KBM-7 (cell line): Measurements from ENCODE around the gene MAGI2.
"Not testable (repeated sequence)": the region's sequence is repeated elsewhere in the genome, so short reads cannot be mapped to it uniquely, and the experiment has no call there.

Experiments
- DNase-seq: peaks from one replicate; pipeline ENCODE4 v3.0.0-alpha.2; 2015
- in situ Hi-C: fragments of 300-500 bp; cut with MboI; formaldehyde crosslinking; loops from 2 replicates; pipeline ENCODE4 v1.14.3; 2020; ENCODE audit warnings: low sequenced_read_pairs, low pct_unique_long_range_greater_than_20kb, mixed read lengths

The MAGI2 gene

DNA sequence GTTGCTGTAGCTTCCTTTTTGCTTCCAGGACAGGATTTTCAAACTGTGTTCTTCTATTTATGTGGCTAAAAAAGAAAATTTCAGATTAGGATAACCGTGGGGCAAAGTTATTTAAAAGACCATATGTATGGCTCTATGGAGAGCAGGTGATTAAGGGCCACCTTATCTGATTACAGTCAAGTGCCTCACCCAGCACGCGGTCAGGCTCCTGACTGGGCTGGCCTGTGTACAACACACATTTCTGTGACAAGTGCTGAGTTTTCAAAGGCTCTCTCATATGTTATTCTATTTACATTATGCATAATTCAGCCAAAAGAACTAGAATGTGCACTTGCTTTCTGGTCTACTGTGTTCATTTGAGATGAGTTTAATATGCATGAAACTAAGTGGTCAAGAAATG lies 1107.5 kb downstream of the MAGI2 start:
- DNase-seq, result no peak
- in situ Hi-C loops, result no loop called here

DNA sequence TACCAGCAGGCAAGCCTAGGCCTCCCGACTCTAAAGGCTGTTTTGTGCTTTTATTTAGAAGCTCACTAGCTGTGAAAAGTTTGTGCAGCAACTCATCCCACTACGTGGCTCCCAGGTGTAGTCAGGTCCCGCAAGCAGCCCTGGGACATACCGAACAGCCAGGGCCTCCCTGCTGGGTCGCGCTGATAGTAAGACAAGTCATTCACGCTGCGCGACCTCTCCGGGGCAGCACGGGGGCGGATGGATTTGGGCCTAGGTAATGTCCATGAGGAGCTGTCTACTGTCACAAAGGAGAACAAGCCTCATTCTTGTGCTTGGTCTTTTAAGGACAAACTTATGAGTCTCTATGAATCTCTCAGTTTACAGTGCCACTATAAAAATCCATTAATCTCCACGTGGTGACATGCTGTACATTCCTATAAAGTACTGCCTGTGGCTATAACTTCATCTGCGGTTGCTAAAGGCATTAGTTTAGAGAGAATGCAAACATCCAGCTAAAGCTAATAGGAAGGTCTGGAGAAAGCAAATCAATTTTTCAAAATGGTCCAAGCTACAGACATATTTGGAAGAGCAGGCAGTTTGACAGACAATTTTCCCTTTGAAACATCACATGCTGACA lies 1108.1 kb downstream of the MAGI2 start:
- no peak for DNase-seq
- in situ Hi-C loops, result no loop called here

DNA sequence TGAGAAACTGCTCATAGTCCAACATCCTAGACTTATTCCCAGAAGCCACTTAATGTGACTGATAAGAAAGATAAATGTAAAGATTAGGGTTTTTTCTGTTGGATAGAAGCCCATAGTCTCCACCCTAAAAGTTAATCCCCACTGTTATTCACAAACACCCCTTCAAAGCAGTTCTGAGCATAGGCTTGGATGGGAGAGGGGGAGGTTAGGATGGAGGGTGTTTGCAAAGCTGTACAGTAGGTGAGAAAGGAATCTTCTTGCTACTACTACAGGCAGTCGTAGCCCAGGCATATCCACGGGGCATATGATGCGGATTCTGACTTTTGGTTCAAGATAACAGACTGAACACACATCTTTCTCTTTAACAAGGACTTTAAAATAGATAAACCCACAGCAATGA lies 1119.0 kb downstream of the MAGI2 start:
- no peak for DNase-seq
- in situ Hi-C loops, result no loop called here

DNA sequence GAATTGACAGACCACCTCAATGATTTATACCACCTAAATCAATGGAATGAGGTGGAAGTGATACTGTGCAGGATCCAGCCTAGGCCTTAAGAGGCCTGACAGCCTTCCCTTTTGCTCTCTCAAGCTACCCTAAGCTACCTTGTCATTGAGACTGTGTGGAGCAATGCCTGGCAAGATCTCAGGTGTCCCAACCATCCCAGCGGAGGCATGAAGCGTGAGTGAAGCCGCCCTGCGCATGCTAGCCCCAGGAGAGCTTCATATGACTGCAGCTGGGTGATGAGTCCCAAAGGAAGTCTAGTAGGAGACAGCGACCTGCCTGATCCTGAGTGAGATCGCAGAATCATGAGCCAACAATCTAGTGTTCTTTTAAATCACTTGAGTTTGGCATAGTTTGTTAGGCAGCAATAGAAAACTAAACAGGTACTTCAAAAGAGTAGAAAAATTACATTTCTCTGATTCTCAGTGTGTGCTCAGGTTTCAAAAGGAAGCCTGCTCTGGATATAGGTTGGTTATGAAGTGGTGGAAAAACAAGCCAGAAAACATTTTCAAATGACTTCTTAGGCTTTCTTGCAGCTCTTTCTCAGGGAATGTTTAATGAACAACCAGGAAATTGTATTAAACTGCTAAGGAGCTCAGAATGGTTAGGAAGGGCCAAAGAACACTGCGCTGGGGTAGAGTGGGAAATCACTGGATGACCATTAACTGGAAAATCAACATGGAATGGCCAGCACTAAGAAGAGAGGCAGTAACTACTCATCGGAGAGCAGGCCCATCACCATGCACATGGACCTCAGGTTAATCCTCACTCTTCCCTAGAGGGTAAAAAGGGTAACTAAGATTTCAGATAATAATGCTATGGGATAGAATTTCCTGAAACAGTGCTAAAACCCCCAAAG lies 1119.7 kb downstream of the MAGI2 start:
- in situ Hi-C loops, result no loop called here
- no peak for DNase-seq

DNA sequence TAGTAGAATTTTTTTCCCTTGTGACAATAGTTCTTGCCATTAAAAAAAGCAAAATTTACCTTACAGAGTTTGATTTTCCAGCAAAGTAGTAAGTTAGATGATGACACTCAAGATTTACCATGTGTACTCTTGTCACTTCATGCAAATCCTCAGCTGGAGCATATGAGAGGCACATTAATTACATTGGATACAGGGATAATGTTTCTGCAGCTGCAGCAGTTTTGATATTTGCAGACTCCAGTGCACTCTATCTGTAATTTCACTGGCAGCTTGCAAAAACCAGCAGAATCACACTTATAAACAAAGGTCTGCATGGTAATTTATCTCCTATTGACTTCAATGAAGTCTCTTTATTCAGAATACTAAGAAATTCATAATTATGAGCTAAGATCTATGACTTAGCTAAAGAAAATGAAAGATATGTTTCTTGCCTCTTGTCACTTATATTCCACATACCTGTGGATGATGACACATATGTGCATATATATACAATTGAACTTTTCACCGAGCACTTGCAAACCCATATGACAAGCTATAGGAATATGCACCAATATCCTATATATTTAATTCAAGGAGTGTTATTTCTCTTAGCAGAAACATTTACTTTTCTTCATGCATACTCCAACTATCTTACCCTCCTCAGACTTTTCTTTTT lies 1124.3 kb downstream of the MAGI2 start:
- in situ Hi-C loops, result no loop called here
- no peak for DNase-seq

DNA sequence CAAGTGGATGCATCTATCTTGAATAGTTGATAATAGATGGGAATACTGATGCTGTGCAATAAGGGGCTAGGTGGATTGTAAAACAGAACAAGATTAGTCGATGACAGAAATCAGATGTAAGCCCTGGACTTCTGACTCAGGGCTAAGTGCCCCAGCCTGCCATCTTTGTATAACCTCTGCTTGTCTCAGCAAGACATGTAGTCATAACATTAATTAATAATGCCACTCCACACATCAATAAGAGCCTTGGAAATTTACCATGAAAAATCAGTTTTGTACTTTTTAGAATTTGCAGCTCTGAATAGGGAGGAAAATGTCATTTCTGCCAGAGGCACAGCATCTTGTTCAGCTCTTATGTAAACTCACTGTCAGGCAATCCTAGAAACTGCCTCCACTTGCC lies 1125.7 kb downstream of the MAGI2 start:
- no peak for DNase-seq
- in situ Hi-C loops, result no loop called here

DNA sequence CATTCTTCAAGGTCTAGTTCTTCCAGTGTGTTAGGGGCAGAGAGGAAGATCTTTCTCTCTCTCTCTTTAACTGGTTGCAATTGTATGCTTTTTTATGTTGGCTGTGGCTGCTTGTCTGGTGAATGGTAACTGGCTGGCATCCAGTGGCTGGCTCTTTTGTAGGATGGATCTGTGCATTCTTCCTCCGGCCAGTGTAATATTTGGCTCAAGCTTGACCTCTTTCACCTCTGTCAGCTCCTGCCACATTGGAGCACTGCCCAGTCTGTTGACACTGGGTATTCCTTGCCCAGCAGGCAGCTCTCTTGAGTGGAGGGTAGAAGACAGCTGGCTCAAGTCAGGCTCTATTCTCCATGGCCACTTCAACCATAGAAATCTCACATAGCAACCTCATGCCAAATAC lies 1126.6 kb downstream of the MAGI2 start:
- no peak for DNase-seq
- in situ Hi-C loops, result no loop called here

DNA sequence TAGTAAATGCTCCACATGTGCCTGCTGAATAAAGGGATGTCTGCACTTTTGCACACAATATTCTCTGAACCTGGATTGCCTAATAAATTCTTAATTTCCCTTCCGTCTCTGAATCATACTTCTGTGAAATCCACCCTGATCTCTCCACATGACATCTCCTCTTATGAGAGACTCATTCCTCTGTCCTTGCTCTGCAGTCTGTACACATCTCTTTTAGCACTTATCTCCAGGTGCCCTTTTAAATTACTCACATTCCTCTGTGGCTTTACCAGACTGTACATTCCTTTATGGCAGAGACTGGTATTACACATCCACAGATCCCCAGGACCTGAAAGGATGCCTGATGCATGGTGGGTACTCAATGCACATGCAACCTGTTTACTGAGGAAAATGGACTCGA lies 1127.3 kb downstream of the MAGI2 start:
- DNase-seq, result no peak
- in situ Hi-C loops, result no loop called here

DNA sequence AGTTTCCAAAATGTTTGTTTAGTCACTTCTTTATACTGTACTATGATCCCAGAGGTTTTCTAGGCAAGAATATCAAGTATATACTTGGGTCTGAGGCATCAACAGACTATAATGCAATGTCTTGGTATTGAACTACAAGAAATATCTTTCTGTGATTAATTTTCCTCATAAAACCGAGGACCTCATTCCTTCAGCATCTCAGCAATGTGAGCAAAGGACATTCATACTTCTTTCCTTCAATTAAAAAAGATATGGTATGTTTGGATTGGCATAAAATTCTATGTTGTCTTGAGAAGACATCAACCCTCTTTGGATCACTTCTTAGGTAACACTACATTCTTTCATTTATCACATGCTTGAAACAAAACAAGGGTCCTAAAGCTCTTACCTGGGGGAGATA lies 1130.3 kb downstream of the MAGI2 start:
- DNase-seq, result no peak
- in situ Hi-C loops, result no loop called here

DNA sequence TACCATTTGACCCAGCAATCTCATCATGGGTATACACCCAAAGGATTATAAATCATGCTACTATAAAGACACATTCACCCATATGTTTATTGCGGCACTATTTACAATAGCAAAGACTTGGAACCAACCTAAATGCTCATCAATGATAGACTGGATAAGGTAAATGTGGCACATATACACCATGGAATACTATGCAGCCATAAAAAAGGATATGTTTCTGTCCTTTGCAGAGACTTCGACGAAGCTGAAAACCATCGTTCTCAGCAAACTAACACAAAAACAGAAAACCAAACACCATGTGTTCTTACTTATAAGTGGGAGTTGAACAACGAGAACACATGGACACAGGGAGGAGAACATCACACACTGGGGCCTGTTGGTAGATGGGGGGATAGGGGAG lies 1131.2 kb downstream of the MAGI2 start:
- in situ Hi-C loops, DNase-seq: not testable (repeated sequence)

DNA sequence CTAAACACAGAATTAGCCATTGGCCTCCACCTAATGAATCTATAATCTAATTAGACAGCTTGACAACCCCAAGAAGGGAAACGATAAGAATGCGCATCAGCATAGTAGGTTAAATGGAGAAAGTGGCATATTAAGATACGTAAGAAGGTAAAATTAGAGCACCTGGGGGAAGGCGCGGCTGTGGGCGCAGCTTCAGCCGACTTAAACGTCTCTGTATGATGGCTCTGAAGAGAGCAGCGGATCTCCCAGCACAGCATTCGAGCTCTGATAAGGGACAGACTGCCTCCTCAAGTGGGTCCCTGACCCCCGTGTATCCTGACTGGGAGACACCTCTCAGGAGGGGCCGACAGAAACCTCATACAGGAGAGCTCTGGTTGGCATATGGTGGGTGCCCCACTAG lies 1136.1 kb downstream of the MAGI2 start:
- in situ Hi-C loops, result no loop called here
- no peak for DNase-seq

DNA sequence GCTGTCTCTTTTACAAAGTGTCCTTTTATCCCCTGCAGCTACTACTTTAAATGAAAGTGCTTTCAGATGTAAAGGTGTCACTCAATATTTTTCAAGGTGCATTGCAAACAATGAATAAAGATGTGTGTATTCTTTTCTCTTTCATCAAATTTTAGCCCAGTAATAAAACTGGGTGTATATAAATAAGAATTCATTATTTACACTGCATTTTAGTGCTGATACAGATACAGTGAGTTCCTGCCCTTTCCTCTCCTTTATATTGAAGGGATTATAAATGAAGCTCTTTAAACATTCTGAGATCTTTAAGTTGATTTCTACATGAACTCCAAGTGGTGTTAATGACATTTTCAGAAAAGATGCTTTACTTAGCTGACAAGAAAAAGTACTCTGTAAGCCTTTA lies 1137.4 kb downstream of the MAGI2 start:
- DNase-seq, result no peak
- in situ Hi-C loops, result no loop called here

DNA sequence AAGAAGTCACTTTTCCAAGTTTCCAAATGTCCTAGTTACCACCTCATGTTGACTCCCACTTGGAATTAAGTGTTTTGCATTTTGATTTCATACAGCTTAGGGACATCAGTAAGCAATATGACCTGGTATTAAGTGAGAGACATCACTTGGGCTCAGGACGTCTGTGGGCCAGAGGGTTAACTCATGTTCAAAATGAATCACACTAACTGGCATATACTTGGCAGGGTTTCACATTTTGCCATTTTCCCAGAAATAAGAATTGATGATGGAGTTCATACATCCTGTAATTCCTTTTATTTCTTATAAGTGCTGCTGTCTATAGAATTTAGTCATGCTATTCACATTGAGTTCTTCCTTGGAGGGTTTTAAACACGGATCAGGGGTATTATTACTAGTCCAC lies 1138.3 kb downstream of the MAGI2 start:
- DNase-seq, result no peak
- in situ Hi-C loops, result no loop called here

DNA sequence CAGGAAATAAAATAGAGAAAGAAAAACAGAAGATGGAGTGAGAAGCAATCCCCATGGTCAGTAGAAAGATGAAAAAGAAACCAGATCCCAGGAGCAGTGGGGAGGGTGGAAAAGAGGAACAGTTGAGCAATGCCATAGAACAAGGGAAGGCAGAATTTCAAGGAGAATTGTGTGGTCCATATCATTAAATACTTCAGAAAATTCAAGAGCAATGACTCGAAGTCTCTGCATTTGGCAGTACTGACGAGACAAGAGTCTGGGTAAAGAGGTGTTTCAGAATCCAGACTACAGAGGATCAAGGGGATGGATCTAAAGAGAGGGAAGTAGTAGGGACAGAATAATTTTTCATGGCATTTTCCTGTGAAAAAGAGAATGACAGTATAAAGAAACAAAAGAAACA lies 1142.3 kb downstream of the MAGI2 start:
- DNase-seq, result no peak
- in situ Hi-C loops, result no loop called here

DNA sequence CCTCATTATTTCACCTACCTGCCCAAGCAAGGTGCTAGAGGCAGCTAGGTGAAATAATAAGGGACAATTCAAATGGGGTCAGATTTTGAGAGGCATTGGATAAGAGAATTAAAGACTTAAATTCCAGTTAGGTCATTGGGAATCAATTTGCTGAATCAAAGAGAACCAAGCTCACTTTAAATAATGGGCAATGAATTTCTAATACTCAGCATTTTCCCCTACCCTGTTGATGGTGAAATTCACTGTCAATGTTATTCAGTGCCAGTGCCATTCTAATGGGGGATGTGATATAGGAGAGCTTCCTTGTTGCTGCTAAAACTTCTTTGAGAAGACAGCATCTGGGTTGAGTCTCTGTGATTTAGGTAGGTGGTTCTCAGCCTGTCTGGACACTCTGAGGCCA lies 1145.6 kb downstream of the MAGI2 start:
- in situ Hi-C loops, result no loop called here

DNA sequence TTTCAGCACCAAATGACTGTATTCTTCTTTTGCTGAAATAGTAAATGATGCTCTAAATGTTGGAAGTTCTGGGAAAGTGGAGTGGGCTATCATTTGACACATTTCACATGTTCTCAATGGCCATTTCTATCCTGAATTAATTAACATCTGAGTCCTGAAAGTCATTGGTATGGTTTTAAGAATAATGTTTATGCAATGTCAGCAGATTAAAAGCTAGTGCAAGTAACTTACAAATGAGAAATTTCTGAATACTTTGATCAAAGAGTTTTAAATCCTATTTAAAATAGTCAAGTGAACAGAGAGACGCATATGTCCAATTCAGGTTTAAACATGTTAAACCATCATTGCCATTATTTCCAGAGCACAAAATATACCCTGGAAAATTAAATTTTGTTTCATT lies 1146.8 kb downstream of the MAGI2 start:
- DNase-seq, result no peak
- in situ Hi-C loops, result no loop called here

More for the DNA sequence above, 1145.6 kb downstream of the MAGI2 start:
- DNase-seq, result no peak

DNA sequence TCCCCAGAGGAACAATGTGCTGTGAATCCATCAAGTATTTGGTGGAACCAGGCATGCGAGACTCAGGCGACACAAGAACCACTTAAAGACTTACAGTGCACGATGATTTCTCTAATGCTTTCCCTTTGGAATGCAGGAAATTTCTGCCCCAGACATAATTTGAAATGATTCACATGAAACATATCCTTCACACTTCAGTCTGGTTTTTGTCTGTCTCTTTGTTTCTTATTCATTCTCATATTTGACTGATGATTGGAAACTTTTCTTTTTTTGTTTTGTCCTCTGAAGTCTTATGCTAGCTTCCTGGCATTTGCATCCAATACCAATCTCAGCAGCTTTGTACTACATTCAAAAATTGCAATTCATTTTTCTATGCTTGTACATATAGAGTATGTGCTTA lies 1152.1 kb downstream of the MAGI2 start:
- DNase-seq, result no peak
- in situ Hi-C loops, result no loop called here

DNA sequence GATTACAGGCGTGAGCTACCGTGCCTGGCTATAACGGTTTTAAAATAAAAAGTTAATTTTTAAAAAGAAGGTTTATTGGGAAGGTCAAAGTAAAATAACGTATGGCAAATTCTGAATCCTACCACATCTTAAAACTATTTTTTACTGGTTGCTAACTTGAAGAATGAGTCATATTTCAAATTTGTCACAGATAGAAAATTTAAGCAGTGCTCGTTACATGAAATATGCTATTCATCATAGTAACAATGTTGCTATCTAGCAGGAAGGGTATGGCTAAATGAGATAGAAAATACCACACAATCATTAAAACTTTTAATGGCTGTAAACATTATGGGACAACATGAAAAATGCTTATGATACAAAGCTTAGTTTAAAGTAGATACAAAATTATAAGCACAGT lies 1154.4 kb downstream of the MAGI2 start:
- no peak for DNase-seq
- in situ Hi-C loops, result no loop called here

DNA sequence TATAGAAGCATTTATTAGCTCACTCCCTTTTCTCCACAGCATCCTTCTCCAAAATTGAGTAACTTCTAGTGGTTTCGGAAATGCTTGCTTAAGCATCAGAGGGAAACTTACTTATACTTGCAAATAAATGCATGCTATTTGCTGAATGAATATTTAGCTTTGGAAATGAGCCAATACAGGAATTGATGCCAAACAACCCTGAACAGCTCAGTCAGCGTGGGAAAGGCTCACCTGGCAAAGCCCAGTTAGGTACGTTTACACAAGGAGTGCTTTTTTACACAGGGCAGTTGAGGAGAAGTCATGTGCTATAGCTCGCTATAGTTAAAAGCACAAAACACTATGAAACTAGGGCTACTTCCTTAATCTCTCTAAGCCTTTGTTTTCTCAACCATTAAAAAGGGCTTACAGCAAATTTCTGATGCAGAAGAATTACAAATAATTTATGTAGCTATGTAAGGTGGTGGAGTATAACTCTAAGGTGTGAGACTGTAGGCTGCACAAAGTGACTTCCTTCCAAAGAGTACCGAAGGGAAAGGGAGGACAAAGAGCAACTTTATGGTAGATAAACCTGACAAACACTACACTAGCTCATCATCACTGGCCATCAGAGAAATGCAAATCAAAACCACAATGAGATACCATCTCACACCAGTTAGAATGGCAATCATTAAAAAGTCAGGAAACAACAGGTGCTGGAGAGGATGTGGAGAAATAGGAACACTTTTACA lies 1156.7 kb downstream of the MAGI2 start:
- DNase-seq, result no peak
- in situ Hi-C loops, result no loop called here
